Bronchial epithelial cell (primary cell): ENCODE results near the gene TRMT1. TPM values are rescaled to one million over a fixed set of nuclear protein-coding genes. Genes with fewer than 3 reads are reported as not detected.

Experiments used
- DNase-seq: peaks from one replicate; pipeline ENCODE4 v3.0.0-alpha.2; 2010; ENCODE audit warnings: low read depth
- FAIRE-seq: peaks from 2 replicates; lab custom pipeline; 2011; peaks lifted over from hg19 to GRCh38; lab: Jason Lieb, UNC
- H3K27me3 ChIP-seq: 2 replicates; pipeline ENCODE4 v1.5.1; 2011; ENCODE audit warnings: low read length; ENCODE audit not compliant: control insufficient read depth, insufficient read depth
- H3K36me3 ChIP-seq: 2 replicates; pipeline ENCODE4 v1.5.1; 2011; ENCODE audit warnings: low read length; ENCODE audit not compliant: control insufficient read depth, insufficient read depth
- H3K4me3 ChIP-seq: 2 replicates; pipeline ENCODE4 v1.5.1; 2011; ENCODE audit warnings: mild to moderate bottlenecking, low read depth, low read length, control low read depth
- total RNA-seq: library from RNA; depleted of rRNA; stranded (reverse); fragments of >200 nt; gene quantifications from 2 replicates; pipeline ENCODE4 v1.2.1, GENCODE V29; 2014
- TF ChIP-seq, protein P1 (sequence below): IDR thresholded peaks from 2 replicates; pipeline ENCODE4 v1.5.1; 2011; ENCODE audit warnings: mild to moderate bottlenecking, moderate library complexity, low read length, control low read depth, inconsistent platforms; ENCODE audit not compliant: insufficient read depth, severe bottlenecking

Gene TRMT1
- total RNA-seq, 1 donor from 2014 or later = 40.5 TPM

- Histone ChIP-seq H3K27me3 (no peaks in the 10 kb centered on the region), H3K36me3 (peaks cover 1% of the 10 kb centered on the region), H3K4me3 (no peak overlapping the region)
- DNase-seq (no peak), FAIRE-seq (no peak)
- TF ChIP-seq, protein P1, sequence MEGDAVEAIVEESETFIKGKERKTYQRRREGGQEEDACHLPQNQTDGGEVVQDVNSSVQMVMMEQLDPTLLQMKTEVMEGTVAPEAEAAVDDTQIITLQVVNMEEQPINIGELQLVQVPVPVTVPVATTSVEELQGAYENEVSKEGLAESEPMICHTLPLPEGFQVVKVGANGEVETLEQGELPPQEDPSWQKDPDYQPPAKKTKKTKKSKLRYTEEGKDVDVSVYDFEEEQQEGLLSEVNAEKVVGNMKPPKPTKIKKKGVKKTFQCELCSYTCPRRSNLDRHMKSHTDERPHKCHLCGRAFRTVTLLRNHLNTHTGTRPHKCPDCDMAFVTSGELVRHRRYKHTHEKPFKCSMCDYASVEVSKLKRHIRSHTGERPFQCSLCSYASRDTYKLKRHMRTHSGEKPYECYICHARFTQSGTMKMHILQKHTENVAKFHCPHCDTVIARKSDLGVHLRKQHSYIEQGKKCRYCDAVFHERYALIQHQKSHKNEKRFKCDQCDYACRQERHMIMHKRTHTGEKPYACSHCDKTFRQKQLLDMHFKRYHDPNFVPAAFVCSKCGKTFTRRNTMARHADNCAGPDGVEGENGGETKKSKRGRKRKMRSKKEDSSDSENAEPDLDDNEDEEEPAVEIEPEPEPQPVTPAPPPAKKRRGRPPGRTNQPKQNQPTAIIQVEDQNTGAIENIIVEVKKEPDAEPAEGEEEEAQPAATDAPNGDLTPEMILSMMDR = no peak
Observed at GRCh38 chr19:13094771-13095392, 21.7 kb downstream of the TRMT1 start.

GRCh38 chr19:13094106-13094504 is 22.4 kb downstream of the TRMT1 start:
- Histone ChIP-seq H3K4me3 (no peak overlapping the region), H3K36me3 (peaks cover 1% of the 10 kb centered on the region), H3K27me3 (no peaks in the 10 kb centered on the region)
- no peak for DNase-seq
- FAIRE-seq = no peak
- TF ChIP-seq, protein P1 = no peak

- FAIRE-seq (peak; percentile 92), DNase-seq (peak; percentile 58)
- TF ChIP-seq, protein P1 = peak; percentile 95
- no peaks in the 10 kb centered on the region for H3K27me3 ChIP-seq
- no peak overlapping the region for H3K4me3 ChIP-seq
- peaks cover 1% of the 10 kb centered on the region for H3K36me3 ChIP-seq
Observed at GRCh38 chr19:13093407-13094105, 23.0 kb downstream of the TRMT1 start.

DNA sequence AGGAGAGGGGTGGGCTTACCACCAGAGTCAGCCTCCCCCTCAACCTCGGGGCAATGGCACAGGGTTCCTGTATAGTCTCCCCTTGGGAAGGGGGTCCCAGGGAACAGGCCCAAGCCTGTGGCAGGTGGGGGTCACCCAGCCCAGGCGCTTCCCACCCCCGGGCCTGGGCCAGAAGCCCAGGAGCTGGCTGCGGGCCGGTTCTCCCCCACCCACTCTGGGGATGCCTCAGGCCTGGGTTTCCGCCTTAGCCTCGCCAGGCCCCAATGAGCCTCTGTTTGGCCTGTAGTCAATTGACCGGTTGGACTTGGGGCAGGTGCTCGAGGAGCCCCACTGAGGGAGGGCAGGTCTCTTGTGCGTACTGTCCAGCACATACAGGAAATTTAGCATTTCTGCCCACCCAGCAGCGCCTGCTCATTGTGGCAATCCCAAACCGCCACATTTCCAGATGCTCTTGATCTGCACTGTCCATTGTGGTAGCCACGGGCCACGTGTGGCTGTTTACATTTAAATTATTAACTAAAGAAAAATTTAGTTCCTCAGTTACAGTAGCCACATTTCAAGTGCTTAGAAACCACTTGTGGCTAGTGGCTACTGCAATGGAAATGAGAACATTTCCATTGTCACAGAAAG is 23.8 kb downstream of the TRMT1 start:
- FAIRE-seq (no peak), DNase-seq (no peak)
- TF ChIP-seq, protein P1 = no peak
- Histone ChIP-seq H3K36me3 (peaks cover 2% of the 10 kb centered on the region), H3K27me3 (no peaks in the 10 kb centered on the region), H3K4me3 (no peak overlapping the region)

DNA sequence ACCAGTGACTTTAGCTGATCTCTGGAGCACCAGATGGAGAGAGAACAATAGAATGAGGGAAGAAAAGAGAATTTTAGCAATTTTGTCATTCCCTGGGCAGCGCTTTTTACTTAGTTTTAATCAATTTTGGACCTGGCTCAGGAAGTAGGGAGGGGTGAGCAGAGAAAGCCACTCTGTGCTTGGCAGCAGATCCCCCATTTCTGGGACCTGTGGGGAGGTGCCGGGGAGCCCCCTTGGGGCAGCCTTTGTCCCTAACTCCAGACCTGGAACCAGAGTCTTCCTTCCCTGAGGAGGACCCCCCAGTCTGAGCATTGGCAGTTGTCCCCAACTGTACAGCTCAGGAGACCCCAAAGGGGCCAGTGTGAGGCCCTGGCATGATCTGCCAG is 24.4 kb downstream of the TRMT1 start:
- Histone ChIP-seq H3K36me3 (peaks cover 3% of the 10 kb centered on the region), H3K4me3 (no peak overlapping the region), H3K27me3 (no peaks in the 10 kb centered on the region)
- FAIRE-seq = no peak
- no peak for DNase-seq
- TF ChIP-seq, protein P1 = no peak
